ENCODE results near the gene ELP5.

DNA sequence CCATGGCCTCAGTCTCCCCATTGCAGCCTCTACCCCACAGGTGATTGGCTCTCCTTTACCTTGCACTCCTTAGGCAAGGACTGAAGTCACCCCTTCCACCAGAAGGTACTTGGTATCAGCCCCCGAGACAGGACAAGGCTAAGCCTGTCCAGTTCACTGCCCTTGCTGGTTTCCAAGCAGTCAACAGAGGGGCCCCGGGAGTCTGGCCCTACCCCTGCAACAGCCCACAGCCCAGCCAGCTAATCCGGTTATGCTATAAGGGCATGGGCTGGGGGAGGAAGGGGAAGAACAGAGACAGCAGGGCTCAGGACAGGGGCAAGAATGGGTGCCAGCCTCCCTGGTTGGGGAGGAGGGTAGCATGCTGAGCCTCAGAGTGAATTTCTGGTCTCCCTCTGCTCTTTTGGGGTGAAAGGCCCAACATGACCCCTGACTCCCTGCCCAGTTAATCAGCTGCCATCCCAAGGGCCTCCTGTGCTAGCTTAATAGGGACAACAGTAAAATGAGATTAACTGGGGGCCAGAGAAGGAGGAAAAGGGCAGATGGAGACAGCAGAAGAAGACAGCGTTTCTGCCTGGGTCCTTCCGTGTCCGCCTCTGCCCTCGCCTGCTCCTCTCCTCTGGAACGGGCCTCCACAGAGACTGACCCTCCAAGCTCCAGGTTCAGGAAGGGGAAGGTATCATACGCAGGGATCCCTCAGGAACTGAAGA is 43.1 kb upstream of the ELP5 start:
- TF ChIP-seq EZH2 (IDR thresholded peaks at IDR 0.05) (no peak), POLR2AphosphoS5 (IDR thresholded peaks at IDR 0.05; ENCODE audit: borderline replicate concordance, low read depth, low read length) (no peak), FOXP2 (optimal IDR thresholded peaks at IDR 0.05; ENCODE audit: control extremely low read depth, extremely low read length, insufficient read depth) (no peak)

Data from SK-N-MC (cell line).